Neural cell (in vitro differentiated cells): ENCODE results near the gene ALDH1A3.

Experiments used
- EP300 ChIP-seq: fragments of 450-650 bp; conservative IDR thresholded peaks from 2 replicates; pipeline ENCODE4 v1.6.1; 2014; ENCODE audit warnings: antibody characterized with exemption, mild to moderate bottlenecking, moderate library complexity; ENCODE audit not compliant: poor library complexity, severe bottlenecking
- EZH2 ChIP-seq: fragments of 200-600, 300-800 bp; shearing (Covaris generic), sonication (generic); IDR thresholded peaks from 2 replicates; pipeline ENCODE4 v1.6.1; 2014; ENCODE audit warnings: antibody characterized with exemption, low read length, borderline replicate concordance, mild to moderate bottlenecking; ENCODE audit not compliant: insufficient read depth, poor library complexity, severe bottlenecking
- TAF1 ChIP-seq: IDR thresholded peaks from 2 replicates; pipeline ENCODE4 v1.6.1; 2012; ENCODE audit warnings: low read depth
- TF ChIP-seq, protein P1 (sequence below): fragments of 450-650 bp; IDR thresholded peaks from 2 replicates; pipeline ENCODE4 v1.5.1; 2014; ENCODE audit warnings: antibody characterized with exemption, mild to moderate bottlenecking, moderate library complexity; ENCODE audit not compliant: poor library complexity, severe bottlenecking

DNA sequence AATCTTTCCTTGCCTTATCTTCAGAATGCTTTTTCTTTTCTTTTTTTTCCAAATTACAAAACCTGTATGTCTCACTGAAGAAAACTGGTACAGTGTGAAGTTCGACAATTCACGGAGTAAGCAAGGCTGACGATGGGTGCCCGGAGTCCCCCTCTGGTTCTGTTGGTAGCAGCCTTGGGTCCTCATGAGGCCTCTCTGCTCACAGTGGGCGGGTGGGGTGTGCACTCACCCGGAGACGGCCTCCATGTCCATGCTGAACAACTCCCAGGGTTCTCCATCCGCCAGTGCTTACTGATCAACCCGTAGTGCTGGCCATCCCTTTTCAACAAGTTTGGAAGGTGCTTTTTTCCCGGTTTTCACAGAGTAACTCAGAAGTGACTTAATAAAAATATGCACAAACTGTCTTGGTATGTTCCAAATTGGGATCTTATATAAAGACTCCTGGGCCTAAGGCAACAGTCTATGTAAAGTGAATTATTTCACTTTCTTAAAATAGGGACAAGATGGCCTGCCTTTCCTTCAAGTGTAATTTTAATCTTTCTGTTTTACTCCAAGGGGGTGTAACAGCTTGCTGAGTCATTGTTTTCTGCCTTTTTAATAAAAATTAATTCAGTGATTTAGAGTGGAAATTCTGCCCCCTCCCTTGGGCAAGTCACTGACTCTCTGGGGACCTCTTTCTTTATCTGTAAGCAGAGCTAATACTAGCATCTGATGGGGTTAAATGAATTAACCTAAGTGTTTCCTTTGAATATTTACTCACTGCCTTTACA, 63.2 kb downstream of the ALDH1A3 start:
- TF ChIP-seq EZH2 = no peak
- no peak for TF ChIP-seq EP300
- TF ChIP-seq TAF1 = no peak
- TF ChIP-seq, protein P1, sequence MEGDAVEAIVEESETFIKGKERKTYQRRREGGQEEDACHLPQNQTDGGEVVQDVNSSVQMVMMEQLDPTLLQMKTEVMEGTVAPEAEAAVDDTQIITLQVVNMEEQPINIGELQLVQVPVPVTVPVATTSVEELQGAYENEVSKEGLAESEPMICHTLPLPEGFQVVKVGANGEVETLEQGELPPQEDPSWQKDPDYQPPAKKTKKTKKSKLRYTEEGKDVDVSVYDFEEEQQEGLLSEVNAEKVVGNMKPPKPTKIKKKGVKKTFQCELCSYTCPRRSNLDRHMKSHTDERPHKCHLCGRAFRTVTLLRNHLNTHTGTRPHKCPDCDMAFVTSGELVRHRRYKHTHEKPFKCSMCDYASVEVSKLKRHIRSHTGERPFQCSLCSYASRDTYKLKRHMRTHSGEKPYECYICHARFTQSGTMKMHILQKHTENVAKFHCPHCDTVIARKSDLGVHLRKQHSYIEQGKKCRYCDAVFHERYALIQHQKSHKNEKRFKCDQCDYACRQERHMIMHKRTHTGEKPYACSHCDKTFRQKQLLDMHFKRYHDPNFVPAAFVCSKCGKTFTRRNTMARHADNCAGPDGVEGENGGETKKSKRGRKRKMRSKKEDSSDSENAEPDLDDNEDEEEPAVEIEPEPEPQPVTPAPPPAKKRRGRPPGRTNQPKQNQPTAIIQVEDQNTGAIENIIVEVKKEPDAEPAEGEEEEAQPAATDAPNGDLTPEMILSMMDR = no peak
